Lower leg skin (tissue), 4 donors: ENCODE measurements around the gene CSMD2. TPM values are rescaled to one million over a fixed set of nuclear protein-coding genes. Genes with fewer than 3 reads are reported as not detected.

ENCODE experiments used
- DNase-seq, 2 donors: peaks; one replicate each; pipeline ENCODE4 v3.0.0-alpha.2; 2019; ENCODE audit warnings: low spot score in 2 of 2
- H3K4me3 ChIP-seq: fragments of 200-600 bp; sonication (generic); 2 replicates; pipeline ENCODE4 v1.5.1; 2017; ENCODE audit warnings: mild to moderate bottlenecking, low read depth; ENCODE audit not compliant: poor library complexity, severe bottlenecking
- POLR2A ChIP-seq, 2 donors: fragments of 450-650 bp; IDR thresholded peaks; one replicate each; pipeline ENCODE4 v1.6.1; 2016 to 2017; ENCODE audit warnings: antibody characterized with exemption in 2 of 2, mild to moderate bottlenecking in 1 of 2, moderate library complexity in 1 of 2
- WGBS, 2 donors: methylation state at CpG; one replicate each; pipeline ENCODE4 v1.1.5; 2018; 5-methylcytosine and 5-hydroxymethylcytosine counted together
- intact Hi-C: fragments of 100-400 bp; cut with DNase I; formaldehyde crosslinking; loops from one replicate; pipeline ENCODE4 v1.15.0; 2023; ENCODE audit warnings: low total_unique reads
- total RNA-seq, 4 donors: library from RNA; depleted of rRNA; stranded (reverse); fragments of >200 nt; gene quantifications; one replicate each; pipeline ENCODE4 v1.1.0, GENCODE V29; 2016
- TF ChIP-seq, protein P1 (sequence below), 3 donors: fragments of 450-650 bp; IDR thresholded peaks; one replicate each; pipeline ENCODE4 v1.5.1; 2016; ENCODE audit warnings: antibody characterized with exemption in 3 of 3, mild to moderate bottlenecking in 3 of 3, moderate library complexity in 2 of 3

Gene CSMD2
- total RNA-seq, 4 donors from 2014 or later: 0.11 to 1.0 TPM; not detected in 2

DNA sequence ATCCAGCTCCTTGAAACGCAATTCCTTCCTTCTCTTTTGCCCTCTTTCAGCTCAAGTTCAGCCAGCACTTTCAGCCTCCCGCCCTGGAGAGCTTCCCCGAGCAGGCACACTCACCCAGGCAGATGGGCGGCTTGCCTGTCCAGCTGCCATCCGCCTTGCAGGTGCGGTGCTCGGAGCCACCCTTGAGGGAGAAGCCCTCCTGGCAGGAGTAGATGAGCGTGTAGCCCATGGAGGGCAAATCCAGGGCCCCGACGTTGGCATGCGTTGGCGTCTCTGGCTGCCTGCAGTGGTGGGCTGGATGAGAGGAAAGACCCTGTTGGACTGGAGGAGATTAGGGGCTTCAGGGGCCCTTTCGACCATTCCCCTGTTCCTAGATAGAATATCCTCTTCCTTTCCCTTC, 632.1 kb downstream of the CSMD2 start:
- 86 to 90% methylated on average over 13 of the region's 13 CpGs for WGBS, 2 donors
- no peak for DNase-seq
- TF ChIP-seq POLR2A (IDR thresholded peaks at IDR 0.05): no peak
- TF ChIP-seq, protein P1, sequence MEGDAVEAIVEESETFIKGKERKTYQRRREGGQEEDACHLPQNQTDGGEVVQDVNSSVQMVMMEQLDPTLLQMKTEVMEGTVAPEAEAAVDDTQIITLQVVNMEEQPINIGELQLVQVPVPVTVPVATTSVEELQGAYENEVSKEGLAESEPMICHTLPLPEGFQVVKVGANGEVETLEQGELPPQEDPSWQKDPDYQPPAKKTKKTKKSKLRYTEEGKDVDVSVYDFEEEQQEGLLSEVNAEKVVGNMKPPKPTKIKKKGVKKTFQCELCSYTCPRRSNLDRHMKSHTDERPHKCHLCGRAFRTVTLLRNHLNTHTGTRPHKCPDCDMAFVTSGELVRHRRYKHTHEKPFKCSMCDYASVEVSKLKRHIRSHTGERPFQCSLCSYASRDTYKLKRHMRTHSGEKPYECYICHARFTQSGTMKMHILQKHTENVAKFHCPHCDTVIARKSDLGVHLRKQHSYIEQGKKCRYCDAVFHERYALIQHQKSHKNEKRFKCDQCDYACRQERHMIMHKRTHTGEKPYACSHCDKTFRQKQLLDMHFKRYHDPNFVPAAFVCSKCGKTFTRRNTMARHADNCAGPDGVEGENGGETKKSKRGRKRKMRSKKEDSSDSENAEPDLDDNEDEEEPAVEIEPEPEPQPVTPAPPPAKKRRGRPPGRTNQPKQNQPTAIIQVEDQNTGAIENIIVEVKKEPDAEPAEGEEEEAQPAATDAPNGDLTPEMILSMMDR (IDR thresholded peaks at IDR 0.05): no peak
- H3K4me3 ChIP-seq: no peak overlapping the region
- intact Hi-C loops: no loop called here

DNA sequence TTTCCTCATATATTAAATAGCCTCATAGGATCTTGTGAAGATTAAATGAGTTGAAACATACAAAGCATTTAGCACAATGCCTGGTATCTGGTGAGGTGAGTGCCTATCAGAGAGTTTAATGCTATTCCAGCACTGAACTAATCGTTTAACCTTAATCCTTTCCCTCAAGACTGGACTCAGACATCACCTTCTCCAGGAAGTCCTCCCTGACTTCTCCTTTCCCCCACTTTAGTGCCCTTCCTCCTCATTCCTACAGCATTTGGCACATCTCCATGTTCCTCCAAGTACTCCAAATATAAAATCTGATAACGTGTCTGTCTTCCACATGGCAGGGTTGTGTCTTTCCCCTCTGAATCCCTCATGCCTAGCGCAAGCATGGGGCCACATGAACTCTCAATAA, 632.8 kb downstream of the CSMD2 start:
- intact Hi-C loops: no loop called here
- no peak for TF ChIP-seq POLR2A (IDR thresholded peaks at IDR 0.05)
- TF ChIP-seq, protein P1 (IDR thresholded peaks at IDR 0.05): no peak
- no peak overlapping the region for H3K4me3 ChIP-seq
- no peak for DNase-seq
- WGBS, 2 donors: 72 to 80% methylated on average over 3 of the region's 3 CpGs

DNA sequence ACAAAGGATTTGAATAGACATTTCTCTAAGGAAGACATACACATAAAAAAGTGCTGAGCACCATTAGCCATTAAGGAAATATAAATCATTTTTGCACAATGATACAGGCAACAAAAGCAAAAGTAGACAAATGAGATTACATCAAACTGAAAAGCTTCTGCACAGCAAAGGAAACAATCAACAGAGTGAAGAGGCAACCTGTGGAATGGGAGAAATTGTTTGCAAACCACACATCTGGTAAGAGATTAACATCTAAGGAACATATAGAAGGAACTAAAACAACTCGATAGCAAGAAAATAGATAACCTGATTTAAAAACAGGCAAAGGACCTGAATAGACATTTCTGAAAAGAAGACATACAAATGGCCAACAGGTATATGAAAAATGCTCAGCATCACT, 635.1 kb downstream of the CSMD2 start:
- no peak for DNase-seq
- intact Hi-C loops: no loop called here
- TF ChIP-seq, protein P1 (IDR thresholded peaks at IDR 0.05): no peak
- TF ChIP-seq POLR2A (IDR thresholded peaks at IDR 0.05): no peak
- 71 to 78% methylated on average over 1 of the region's 1 CpG for WGBS, 2 donors
- no peak overlapping the region for H3K4me3 ChIP-seq

DNA sequence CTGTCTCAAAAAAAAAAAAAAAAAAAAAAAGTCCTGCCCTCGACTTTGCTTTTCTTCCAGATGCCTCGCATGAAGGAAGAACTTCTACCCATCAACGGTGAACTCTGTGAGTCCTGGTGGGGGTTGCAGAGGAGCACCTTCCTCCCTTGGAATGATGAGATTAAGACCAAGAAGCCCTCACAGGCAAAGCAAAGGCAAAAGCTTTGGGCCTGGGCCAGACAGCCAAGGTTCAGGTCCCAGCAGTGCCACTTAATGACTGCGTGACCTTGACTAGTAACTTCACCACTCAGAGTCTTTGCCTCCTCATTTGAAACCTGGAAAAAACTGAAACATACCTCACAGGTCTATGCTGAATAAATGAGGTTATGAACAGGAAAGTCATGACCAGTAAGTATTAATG, 637.1 kb downstream of the CSMD2 start:
- H3K4me3 ChIP-seq: no peak overlapping the region
- TF ChIP-seq, protein P1 (IDR thresholded peaks at IDR 0.05): no peak
- no peak for TF ChIP-seq POLR2A (IDR thresholded peaks at IDR 0.05)
- WGBS, 2 donors: 85 to 87% methylated on average over 4 of the region's 4 CpGs
- DNase-seq: no peak
- intact Hi-C loops: no loop called here

DNA sequence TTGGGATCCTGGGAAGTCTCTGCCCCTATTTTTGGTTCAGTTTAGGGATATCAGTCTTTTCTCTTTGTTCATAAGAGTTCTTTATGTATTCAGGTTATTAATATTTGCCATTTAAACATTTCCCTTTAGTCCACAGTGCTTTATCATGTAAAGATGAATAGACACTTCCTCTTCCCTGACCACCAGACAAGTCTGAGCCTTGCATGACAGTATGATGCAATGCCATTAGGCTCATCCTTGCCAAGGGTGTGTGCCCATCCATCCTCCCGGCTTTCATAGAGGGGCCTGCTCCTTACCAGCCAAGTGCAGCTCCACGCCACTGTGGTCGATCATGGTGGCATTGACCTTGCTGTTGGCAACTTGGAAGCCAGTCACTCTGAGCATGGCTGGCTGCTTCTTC, 640.4 kb downstream of the CSMD2 start:
- TF ChIP-seq, protein P1 (IDR thresholded peaks at IDR 0.05): no peak
- no peak for TF ChIP-seq POLR2A (IDR thresholded peaks at IDR 0.05)
- H3K4me3 ChIP-seq: no peak overlapping the region
- no peak for DNase-seq
- intact Hi-C loops: no loop called here
- WGBS, 2 donors: 76 to 77% methylated on average over 3 of the region's 3 CpGs

DNA sequence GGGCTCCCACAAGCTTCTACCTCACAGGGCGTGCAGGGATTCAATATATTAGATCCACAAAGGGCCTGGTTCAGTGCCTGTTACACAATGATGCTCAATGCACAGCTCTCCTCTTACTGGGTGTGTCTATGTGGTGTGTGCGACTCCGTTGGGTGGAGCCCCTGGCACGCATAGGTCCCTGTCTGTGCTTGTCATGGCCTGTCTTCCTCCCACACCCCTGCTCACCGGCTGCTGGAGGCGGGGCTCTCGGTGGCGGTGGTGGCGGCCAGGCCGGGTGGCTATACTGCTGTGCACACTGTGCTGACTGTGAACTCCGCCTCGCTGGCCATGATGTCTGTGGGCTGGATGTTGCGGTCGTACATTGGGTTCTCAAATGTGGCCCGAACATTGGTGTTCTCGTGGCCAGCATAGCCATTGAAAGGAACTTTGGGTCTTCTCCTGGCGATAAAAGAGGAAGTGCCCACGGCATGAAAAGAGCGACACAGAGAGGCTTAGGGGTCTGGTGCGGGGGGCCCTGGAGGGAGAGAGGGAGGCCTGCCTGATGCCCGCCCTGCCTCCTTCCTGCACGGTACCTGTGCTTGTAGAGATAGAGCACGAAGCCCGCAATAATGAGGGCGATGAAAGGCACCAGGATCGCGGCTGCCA, 645.7 kb downstream of the CSMD2 start:
- 74 to 91% methylated on average over 21 to 27 of the region's 27 CpGs for WGBS, 2 donors
- H3K4me3 ChIP-seq: no peak overlapping the region
- intact Hi-C loops: no loop called here
- no peak for TF ChIP-seq POLR2A (IDR thresholded peaks at IDR 0.05)
- TF ChIP-seq, protein P1 (IDR thresholded peaks at IDR 0.05): no peak
- peak in 1 of 2 donors; percentile 23 for DNase-seq
